ENCODE data around the gene KDM5A. TPM values are rescaled to one million over a fixed set of nuclear protein-coding genes. Genes with fewer than 3 reads are reported as not detected.

KDM5A gene
- polyA plus RNA-seq, 1 donor: 25.9 TPM

DNA sequence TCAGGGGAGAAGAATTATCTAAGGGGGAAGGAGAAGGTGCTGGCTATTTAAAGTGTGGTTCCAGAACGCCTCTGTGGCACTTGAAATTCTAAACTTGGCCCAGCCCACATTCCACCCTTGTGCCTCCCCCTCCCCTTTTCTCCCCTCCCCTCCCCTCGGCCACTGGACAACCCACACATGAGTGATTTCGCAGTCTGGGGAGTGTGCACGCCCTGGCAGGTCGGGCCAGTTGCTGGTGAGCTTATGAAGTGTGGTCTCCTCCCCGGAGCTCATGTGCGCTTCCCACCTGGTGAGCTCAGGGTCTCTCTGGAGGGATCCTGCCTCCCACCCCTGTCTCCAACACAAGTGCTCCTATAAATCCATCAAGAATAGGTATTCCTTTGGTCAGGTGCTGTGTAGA, 126.3 kb downstream of the KDM5A start, which contains the start of gene SLC6A13:
SLC6A13 (minus strand) TSS at position 20 of the 400 bp plus-strand sequence. CDS start 2,784 bp downstream, outside the sequence.
- Histone ChIP-seq H3K27me3 (ENCODE audit: control insufficient read depth, insufficient read depth, low read length) (peaks cover 38% of the 10 kb centered on the region), H3K4me1 (ENCODE audit: control insufficient read depth, insufficient read depth, low read length) (no peaks in the 10 kb centered on the region), H3K27ac (ENCODE audit: low read length) (no peak within 1 kb of the TSS), H3K36me3 (ENCODE audit: control insufficient read depth, insufficient read depth, low read length) (no peaks in the 10 kb centered on the region), H3K4me3 (ENCODE audit: low read length) (no peak within 1 kb of the TSS), H3K9me3 (ENCODE audit: control insufficient read depth, low read depth, low read length) (no peaks in the 10 kb centered on the region)
- no CpG with 5 or more reads among the region's 7 CpGs for WGBS (ENCODE audit: insufficient coverage, low lambda C conversion rate)
- DNase-seq: no peak

- peaks cover 33% of the 10 kb centered on the region for H3K27me3 ChIP-seq (ENCODE audit: control insufficient read depth, insufficient read depth, low read length)
- no peaks in the 10 kb centered on the region for H3K36me3 ChIP-seq (ENCODE audit: control insufficient read depth, insufficient read depth, low read length)
- no peaks in the 10 kb centered on the region for H3K9me3 ChIP-seq (ENCODE audit: control insufficient read depth, low read depth, low read length)
- no peaks in the 10 kb centered on the region for H3K4me1 ChIP-seq (ENCODE audit: control insufficient read depth, insufficient read depth, low read length)
- H3K4me3 ChIP-seq (ENCODE audit: low read length): no peak overlapping the region
- no peak for DNase-seq
- no peak overlapping the region for H3K27ac ChIP-seq (ENCODE audit: low read length)
Observed at GRCh38 chr12:262113-262512, 127.0 kb downstream of the KDM5A start.

DNA sequence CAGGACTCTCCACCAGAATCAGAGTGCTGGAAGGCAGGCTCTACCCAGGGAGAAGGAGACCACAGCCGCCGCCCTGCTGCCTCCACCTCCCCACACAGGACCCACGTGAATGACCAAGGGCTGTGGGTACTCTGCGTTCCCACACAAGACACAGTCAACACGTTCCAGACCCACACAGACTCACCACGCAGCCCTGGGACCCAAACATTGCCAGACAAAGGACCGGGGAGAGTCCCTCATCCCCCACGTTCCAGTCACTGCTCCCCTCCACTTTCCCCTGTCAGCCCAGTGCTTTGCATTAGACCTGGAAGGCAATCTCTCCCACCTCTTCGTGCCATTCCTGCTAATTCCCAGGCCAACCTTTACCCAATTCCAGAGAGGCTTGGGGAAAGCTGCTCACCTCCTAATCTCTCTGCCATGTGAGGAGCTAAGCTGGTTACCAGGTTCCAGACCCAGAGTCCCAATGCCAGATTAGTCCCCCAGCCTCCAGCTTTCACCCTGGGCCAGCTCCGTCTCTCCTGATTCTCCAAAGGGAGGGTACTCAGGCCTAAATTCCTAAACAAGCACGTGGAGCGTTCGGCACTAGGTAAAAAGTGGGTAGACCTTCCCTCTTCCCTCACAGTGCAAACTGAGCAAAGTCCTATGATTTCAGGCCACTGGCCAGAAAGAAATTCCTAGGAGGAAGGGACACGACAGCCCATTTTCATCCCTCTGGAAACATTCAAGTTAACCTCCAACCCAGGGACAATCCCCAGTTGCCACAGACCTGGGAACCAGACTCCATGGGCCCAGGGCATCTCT, 131.4 kb downstream of the KDM5A start:
- no CpG with 5 or more reads among the region's 14 CpGs for WGBS (ENCODE audit: insufficient coverage, low lambda C conversion rate)
- Histone ChIP-seq H3K36me3 (ENCODE audit: control insufficient read depth, insufficient read depth, low read length) (no peaks in the 10 kb centered on the region), H3K4me1 (ENCODE audit: control insufficient read depth, insufficient read depth, low read length) (peaks cover 2% of the 10 kb centered on the region), H3K9me3 (ENCODE audit: control insufficient read depth, low read depth, low read length) (no peaks in the 10 kb centered on the region), H3K27ac (ENCODE audit: low read length) (no peak overlapping the region), H3K27me3 (ENCODE audit: control insufficient read depth, insufficient read depth, low read length) (peaks cover 21% of the 10 kb centered on the region), H3K4me3 (ENCODE audit: low read length) (no peak overlapping the region)
- DNase-seq: no peak

- H3K27ac ChIP-seq (ENCODE audit: low read length): no peak overlapping the region
- WGBS (ENCODE audit: insufficient coverage, low lambda C conversion rate): no CpG with 5 or more reads among the region's 3 CpGs
- peaks cover 15% of the 10 kb centered on the region for H3K27me3 ChIP-seq (ENCODE audit: control insufficient read depth, insufficient read depth, low read length)
Observed at GRCh38 chr12:256958-257357, 132.2 kb downstream of the KDM5A start.

GRCh38 chr12:256225-256624, 132.9 kb downstream of the KDM5A start:
- Histone ChIP-seq H3K4me1 (ENCODE audit: control insufficient read depth, insufficient read depth, low read length) (peaks cover 5% of the 10 kb centered on the region), H3K27me3 (ENCODE audit: control insufficient read depth, insufficient read depth, low read length) (peaks cover 10% of the 10 kb centered on the region), H3K27ac (ENCODE audit: low read length) (no peak overlapping the region), H3K9me3 (ENCODE audit: control insufficient read depth, low read depth, low read length) (no peaks in the 10 kb centered on the region), H3K4me3 (ENCODE audit: low read length) (no peak overlapping the region), H3K36me3 (ENCODE audit: control insufficient read depth, insufficient read depth, low read length) (no peaks in the 10 kb centered on the region)
- WGBS (ENCODE audit: insufficient coverage, low lambda C conversion rate): 91% methylated on average over 6 of the region's 6 CpGs
- no peak for DNase-seq

More at GRCh38 chr12:256958-257357, 132.2 kb downstream of the KDM5A start:
- Histone ChIP-seq H3K9me3 (ENCODE audit: control insufficient read depth, low read depth, low read length) (no peaks in the 10 kb centered on the region), H3K36me3 (ENCODE audit: control insufficient read depth, insufficient read depth, low read length) (no peaks in the 10 kb centered on the region), H3K4me1 (ENCODE audit: control insufficient read depth, insufficient read depth, low read length) (peaks cover 5% of the 10 kb centered on the region), H3K4me3 (ENCODE audit: low read length) (no peak overlapping the region)
- no peak for DNase-seq

- H3K4me3 ChIP-seq (ENCODE audit: low read length): no peak overlapping the region
- H3K27ac ChIP-seq (ENCODE audit: low read length): no peak overlapping the region
- peaks cover 5% of the 10 kb centered on the region for H3K4me1 ChIP-seq (ENCODE audit: control insufficient read depth, insufficient read depth, low read length)
- WGBS (ENCODE audit: insufficient coverage, low lambda C conversion rate): no CpG with 5 or more reads among the region's 9 CpGs
- no peak for DNase-seq
- no peaks in the 10 kb centered on the region for H3K9me3 ChIP-seq (ENCODE audit: control insufficient read depth, low read depth, low read length)
- H3K27me3 ChIP-seq (ENCODE audit: control insufficient read depth, insufficient read depth, low read length): peaks cover 8% of the 10 kb centered on the region
- H3K36me3 ChIP-seq (ENCODE audit: control insufficient read depth, insufficient read depth, low read length): no peaks in the 10 kb centered on the region
Observed at GRCh38 chr12:254912-255311, 134.2 kb downstream of the KDM5A start.

DNA sequence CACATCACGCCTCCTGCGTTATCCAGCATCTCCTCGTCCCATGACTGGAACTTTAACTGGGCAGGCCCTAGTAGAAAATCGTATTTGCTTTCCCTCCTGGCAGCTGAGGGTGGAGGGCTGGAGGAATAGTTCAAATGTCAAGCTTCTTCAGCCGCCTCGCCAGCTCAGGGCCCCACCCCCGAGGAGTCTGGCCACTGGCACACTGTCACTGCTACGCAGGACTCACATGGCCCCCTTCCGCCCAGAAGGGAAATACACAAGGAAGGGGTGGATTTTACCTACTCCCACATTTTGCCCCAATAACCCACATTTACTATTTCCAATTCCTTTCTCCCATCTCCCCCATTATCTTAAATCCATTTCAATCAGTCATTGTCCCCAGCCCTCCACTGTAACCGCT, 135.1 kb downstream of the KDM5A start:
- peaks cover 5% of the 10 kb centered on the region for H3K4me1 ChIP-seq (ENCODE audit: control insufficient read depth, insufficient read depth, low read length)
- H3K36me3 ChIP-seq (ENCODE audit: control insufficient read depth, insufficient read depth, low read length): no peaks in the 10 kb centered on the region
- no peak overlapping the region for H3K27ac ChIP-seq (ENCODE audit: low read length)
- 100% methylated on average over 2 of the region's 10 CpGs for WGBS (ENCODE audit: insufficient coverage, low lambda C conversion rate)
- H3K9me3 ChIP-seq (ENCODE audit: control insufficient read depth, low read depth, low read length): no peaks in the 10 kb centered on the region
- no peak overlapping the region for H3K4me3 ChIP-seq (ENCODE audit: low read length)
- no peak for DNase-seq
- peaks cover 4% of the 10 kb centered on the region for H3K27me3 ChIP-seq (ENCODE audit: control insufficient read depth, insufficient read depth, low read length)

DNA sequence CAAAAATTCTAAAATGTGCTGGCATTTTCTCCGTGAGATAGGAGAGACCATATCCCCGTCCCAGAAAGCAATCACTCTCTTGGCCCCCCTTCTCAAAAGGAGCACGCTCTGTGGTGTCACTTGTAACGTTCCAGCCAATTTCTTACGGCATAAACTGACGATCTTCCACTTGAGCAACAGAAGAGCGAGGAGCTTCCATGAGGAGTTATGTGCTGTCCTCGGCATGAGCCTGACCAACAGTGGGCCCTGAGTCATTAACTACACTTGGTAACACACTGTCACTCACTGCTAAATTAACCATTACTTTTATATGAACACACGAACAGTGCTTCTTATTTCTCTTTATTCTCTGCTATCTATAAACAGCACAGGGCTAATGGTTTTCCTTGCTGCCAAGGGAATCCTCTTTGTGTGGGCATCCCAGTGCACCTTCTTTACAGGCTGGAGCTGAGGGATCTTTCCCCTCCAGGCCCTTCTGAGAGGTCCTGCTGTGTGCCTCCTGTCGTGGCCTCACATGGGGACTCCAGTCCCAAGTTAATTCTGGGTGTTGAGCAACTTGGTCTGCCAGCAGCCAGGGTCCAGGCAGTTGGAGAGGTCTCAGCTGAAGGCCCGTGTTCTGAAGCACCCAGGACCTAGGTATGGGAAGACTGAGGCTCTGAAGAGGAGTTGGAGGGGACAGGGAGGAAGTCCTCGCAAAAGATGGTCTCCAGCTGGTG, 135.8 kb downstream of the KDM5A start:
- Histone ChIP-seq H3K9me3 (ENCODE audit: control insufficient read depth, low read depth, low read length) (peaks cover 1% of the 10 kb centered on the region), H3K27me3 (ENCODE audit: control insufficient read depth, insufficient read depth, low read length) (no peaks in the 10 kb centered on the region), H3K4me1 (ENCODE audit: control insufficient read depth, insufficient read depth, low read length) (peaks cover 5% of the 10 kb centered on the region), H3K27ac (ENCODE audit: low read length) (no peak overlapping the region), H3K36me3 (ENCODE audit: control insufficient read depth, insufficient read depth, low read length) (no peaks in the 10 kb centered on the region), H3K4me3 (ENCODE audit: low read length) (no peak overlapping the region)
- 83% methylated on average over 1 of the region's 12 CpGs for WGBS (ENCODE audit: insufficient coverage, low lambda C conversion rate)
- DNase-seq: peak in 1 of 2 donors; percentile 33

DNA sequence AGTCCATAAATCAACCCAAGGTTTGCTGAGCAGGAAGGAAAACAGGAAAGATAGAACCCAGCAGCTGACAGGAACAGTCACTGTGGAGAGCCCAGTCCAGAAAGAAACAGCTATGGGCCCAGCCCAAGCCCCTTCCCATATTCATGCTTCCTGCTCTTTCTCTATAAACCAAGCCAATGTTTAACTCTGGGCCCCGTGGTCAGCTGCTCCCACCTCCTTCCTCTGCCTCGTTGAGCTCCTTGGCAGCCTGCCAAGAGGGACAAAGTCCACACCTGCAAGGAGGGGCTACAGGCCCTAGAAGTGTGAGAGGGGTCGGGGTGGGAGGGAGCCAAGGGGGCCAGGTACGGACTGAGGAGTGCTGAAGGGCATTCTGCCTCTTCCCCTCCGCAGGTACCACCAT, 136.5 kb downstream of the KDM5A start:
- peak; percentile 68 to 83 for DNase-seq

DNA sequence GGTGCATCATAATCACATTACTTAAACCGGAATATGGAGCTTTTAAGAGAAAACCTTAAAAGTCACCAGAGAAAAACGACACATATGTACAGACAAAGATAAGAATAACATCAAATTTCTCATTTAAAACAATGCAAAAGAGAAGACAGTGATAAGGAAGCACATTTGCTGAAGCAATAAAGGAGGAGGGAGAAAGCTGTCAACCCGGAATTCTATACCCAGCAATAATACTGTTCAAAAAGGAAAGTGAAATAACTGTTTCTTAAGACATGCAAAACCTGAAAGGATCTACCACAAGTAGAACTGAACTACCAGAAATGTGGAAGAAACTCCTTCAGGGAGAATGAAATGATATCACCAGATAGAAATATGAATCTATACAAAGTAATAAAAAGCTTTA, 141.8 kb downstream of the KDM5A start:
- 87% methylated on average over 3 of the region's 3 CpGs for WGBS (ENCODE audit: insufficient coverage, low lambda C conversion rate)
- Histone ChIP-seq H3K4me3 (ENCODE audit: low read length) (no peak overlapping the region), H3K4me1 (ENCODE audit: control insufficient read depth, insufficient read depth, low read length) (no peaks in the 10 kb centered on the region), H3K9me3 (ENCODE audit: control insufficient read depth, low read depth, low read length) (peaks cover 13% of the 10 kb centered on the region), H3K27me3 (ENCODE audit: control insufficient read depth, insufficient read depth, low read length) (no peaks in the 10 kb centered on the region), H3K36me3 (ENCODE audit: control insufficient read depth, insufficient read depth, low read length) (no peaks in the 10 kb centered on the region), H3K27ac (ENCODE audit: low read length) (no peak overlapping the region)
- no peak for DNase-seq

More for the DNA sequence above, 136.5 kb downstream of the KDM5A start:
- Histone ChIP-seq H3K27me3 (ENCODE audit: control insufficient read depth, insufficient read depth, low read length) (no peaks in the 10 kb centered on the region), H3K36me3 (ENCODE audit: control insufficient read depth, insufficient read depth, low read length) (no peaks in the 10 kb centered on the region), H3K4me1 (ENCODE audit: control insufficient read depth, insufficient read depth, low read length) (peaks cover 5% of the 10 kb centered on the region), H3K27ac (ENCODE audit: low read length) (no peak overlapping the region), H3K4me3 (ENCODE audit: low read length) (no peak overlapping the region), H3K9me3 (ENCODE audit: control insufficient read depth, low read depth, low read length) (peaks cover 5% of the 10 kb centered on the region)
- WGBS (ENCODE audit: insufficient coverage, low lambda C conversion rate): no CpG with 5 or more reads among the region's 5 CpGs

All from large intestine (tissue), 3 donors.